Hepatocyte (in vitro differentiated cells): ENCODE measurements around the gene NUP58. TPM values are rescaled to one million over a fixed set of nuclear protein-coding genes. Genes with fewer than 3 reads are reported as not detected.

Source experiments
- DNase-seq: peaks from one replicate; pipeline ENCODE4 v3.0.0-alpha.2; 2016; ENCODE audit warnings: low spot score
- H2AFZ ChIP-seq: fragments of 200-600 bp; sonication (generic); 2 replicates; pipeline ENCODE4 v1.6.0; 2016; ENCODE audit warnings: antibody characterized with exemption, mild to moderate bottlenecking
- H3K27ac ChIP-seq: fragments of 200-600 bp; sonication (generic); 2 replicates; pipeline ENCODE4 v1.5.1; 2016; ENCODE audit warnings: mild to moderate bottlenecking
- H3K27me3 ChIP-seq: fragments of 200-600 bp; sonication (generic); 2 replicates; pipeline ENCODE4 v1.6.1; 2016
- H3K36me3 ChIP-seq: fragments of 200-600 bp; sonication (generic); replicated peaks from 2 replicates; pipeline ENCODE4 v1.5.1; 2016; ENCODE audit warnings: low read depth; ENCODE audit not compliant: insufficient read depth
- H3K4me1 ChIP-seq: fragments of 200-600 bp; sonication (generic); 2 replicates; pipeline ENCODE4 v1.5.1; 2016; ENCODE audit warnings: mild to moderate bottlenecking, moderate library complexity; ENCODE audit not compliant: insufficient read depth
- H3K4me2 ChIP-seq: fragments of 200-600 bp; sonication (generic); 2 replicates; pipeline ENCODE4 v1.6.0; 2016
- H3K4me3 ChIP-seq: fragments of 200-600 bp; sonication (generic); 2 replicates; pipeline ENCODE4 v1.5.1; 2016; ENCODE audit warnings: mild to moderate bottlenecking
- H3K79me2 ChIP-seq: fragments of 200-600 bp; sonication (generic); 2 replicates; pipeline ENCODE4 v1.6.0; 2017; ENCODE audit warnings: mild to moderate bottlenecking
- H3K9me2 ChIP-seq: fragments of 200-600 bp; sonication (generic); replicated peaks from 2 replicates; pipeline ENCODE4 v1.6.0; 2017; ENCODE audit warnings: mild to moderate bottlenecking; ENCODE audit not compliant: insufficient read depth
- H3K9me3 ChIP-seq: fragments of 200-600 bp; sonication (generic); 2 replicates; pipeline ENCODE4 v1.5.1; 2016; ENCODE audit warnings: low read depth, mild to moderate bottlenecking
- H4K20me1 ChIP-seq: fragments of 200-600 bp; sonication (generic); 2 replicates; pipeline ENCODE4 v1.6.0; 2016; ENCODE audit warnings: mild to moderate bottlenecking; ENCODE audit not compliant: insufficient read depth, poor library complexity, severe bottlenecking
- EZH2 ChIP-seq: fragments of 200-600 bp; sonication (generic); IDR thresholded peaks from 2 replicates; pipeline ENCODE4 v1.6.1; 2016; ENCODE audit warnings: antibody characterized with exemption, mild to moderate bottlenecking, borderline replicate concordance
- EZH2phosphoT487 ChIP-seq: fragments of 200-600 bp; sonication (generic); IDR thresholded peaks from one replicate; pipeline ENCODE4 v1.6.1; 2018; ENCODE audit warnings: antibody characterized with exemption, mild to moderate bottlenecking, low read depth, moderate library complexity; ENCODE audit not compliant: unreplicated experiment, severe bottlenecking
- WGBS: methylation state at CpG from one replicate; pipeline ENCODE4 v1.1.6; 2016; ENCODE audit warnings: low lambda C conversion rate; ENCODE audit errors: missing lambda C conversion rate; 5-methylcytosine and 5-hydroxymethylcytosine counted together
- polyA plus RNA-seq: library from polyadenylated mRNA; unstranded; fragments of >200 nt; fragmentation: Nextera tagmentation; extraction: Ambion mirVana; gene quantifications from 2 replicates; pipeline ENCODE4 v1.2.1, GENCODE V29; 2016
- total RNA-seq: library from RNA; depleted of rRNA; stranded (reverse); fragments of >200 nt; gene quantifications from 2 replicates; pipeline ENCODE4 v1.2.3, GENCODE V29; 2014
- TF ChIP-seq, protein P1 (sequence below): fragments of 200-600 bp; sonication (generic); IDR thresholded peaks from 2 replicates; pipeline ENCODE4 v1.5.1; 2016; ENCODE audit warnings: antibody characterized with exemption, mild to moderate bottlenecking; ENCODE audit not compliant: poor library complexity

Gene NUP58
- total and polyA plus RNA-seq, 2 experiments from 2014 or later: 16.0 to 61.3 TPM

DNA sequence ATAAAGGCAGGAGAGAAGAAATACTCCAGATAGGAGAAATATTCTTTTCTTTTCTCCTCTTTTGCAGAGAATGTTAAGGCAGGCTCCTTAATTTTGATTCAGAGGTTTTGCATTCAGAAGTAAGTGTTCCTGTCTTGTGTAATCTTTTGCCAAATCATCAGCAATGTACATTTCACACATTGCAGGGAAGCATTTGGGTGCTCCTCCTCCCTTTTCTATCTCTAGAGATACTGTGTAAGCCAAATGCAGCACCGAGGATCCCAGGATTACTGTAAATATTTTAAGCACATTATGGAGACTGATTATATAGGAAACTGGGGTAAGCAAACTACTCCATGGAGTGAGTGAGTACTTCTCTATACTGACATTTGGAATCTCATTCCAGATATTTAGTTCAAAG lies 77.6 kb downstream of the NUP58 start:
- Histone ChIP-seq H3K79me2 (no peaks in the 10 kb centered on the region), H3K9me2 (no peaks in the 10 kb centered on the region), H3K9me3 (no peaks in the 10 kb centered on the region), H3K27ac (no peak overlapping the region), H3K4me3 (no peak overlapping the region), H4K20me1 (no peaks in the 10 kb centered on the region), H3K4me2 (no peak overlapping the region), H3K27me3 (peaks cover 14% of the 10 kb centered on the region), H3K36me3 (no peaks in the 10 kb centered on the region), H3K4me1 (no peaks in the 10 kb centered on the region), H2AFZ (no peak overlapping the region)
- whole genome bisulfite sequencing: 6% methylated on average over 1 of the region's 1 CpG
- no peak for TF ChIP-seq EZH2
- TF ChIP-seq, protein P1, sequence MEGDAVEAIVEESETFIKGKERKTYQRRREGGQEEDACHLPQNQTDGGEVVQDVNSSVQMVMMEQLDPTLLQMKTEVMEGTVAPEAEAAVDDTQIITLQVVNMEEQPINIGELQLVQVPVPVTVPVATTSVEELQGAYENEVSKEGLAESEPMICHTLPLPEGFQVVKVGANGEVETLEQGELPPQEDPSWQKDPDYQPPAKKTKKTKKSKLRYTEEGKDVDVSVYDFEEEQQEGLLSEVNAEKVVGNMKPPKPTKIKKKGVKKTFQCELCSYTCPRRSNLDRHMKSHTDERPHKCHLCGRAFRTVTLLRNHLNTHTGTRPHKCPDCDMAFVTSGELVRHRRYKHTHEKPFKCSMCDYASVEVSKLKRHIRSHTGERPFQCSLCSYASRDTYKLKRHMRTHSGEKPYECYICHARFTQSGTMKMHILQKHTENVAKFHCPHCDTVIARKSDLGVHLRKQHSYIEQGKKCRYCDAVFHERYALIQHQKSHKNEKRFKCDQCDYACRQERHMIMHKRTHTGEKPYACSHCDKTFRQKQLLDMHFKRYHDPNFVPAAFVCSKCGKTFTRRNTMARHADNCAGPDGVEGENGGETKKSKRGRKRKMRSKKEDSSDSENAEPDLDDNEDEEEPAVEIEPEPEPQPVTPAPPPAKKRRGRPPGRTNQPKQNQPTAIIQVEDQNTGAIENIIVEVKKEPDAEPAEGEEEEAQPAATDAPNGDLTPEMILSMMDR: no peak
- TF ChIP-seq EZH2phosphoT487: no peak
- DNase-seq: no peak

GRCh38 chr13:25380082-25380481 lies 78.7 kb downstream of the NUP58 start:
- Histone ChIP-seq H3K9me2 (no peaks in the 10 kb centered on the region), H3K79me2 (no peaks in the 10 kb centered on the region), H3K36me3 (no peaks in the 10 kb centered on the region), H3K4me2 (no peak overlapping the region), H3K4me1 (no peaks in the 10 kb centered on the region), H3K27me3 (peaks cover 3% of the 10 kb centered on the region), H2AFZ (no peak overlapping the region), H4K20me1 (no peaks in the 10 kb centered on the region), H3K27ac (no peak overlapping the region), H3K4me3 (no peak overlapping the region), H3K9me3 (no peaks in the 10 kb centered on the region)
- 77% methylated on average over 4 of the region's 4 CpGs for WGBS
- TF ChIP-seq, protein P1: no peak
- no peak for TF ChIP-seq EZH2
- no peak for TF ChIP-seq EZH2phosphoT487
- DNase-seq: no peak

- Histone ChIP-seq H3K36me3 (no peaks in the 10 kb centered on the region), H3K27ac (no peak overlapping the region), H3K9me2 (no peaks in the 10 kb centered on the region), H3K4me1 (no peaks in the 10 kb centered on the region), H3K79me2 (no peaks in the 10 kb centered on the region), H3K4me3 (no peak overlapping the region), H3K27me3 (no peaks in the 10 kb centered on the region), H3K4me2 (no peak overlapping the region), H2AFZ (no peak overlapping the region), H4K20me1 (no peaks in the 10 kb centered on the region), H3K9me3 (no peaks in the 10 kb centered on the region)
- WGBS: 80% methylated on average over 7 of the region's 7 CpGs
- DNase-seq: no peak
- no peak for TF ChIP-seq EZH2phosphoT487
Measured at GRCh38 chr13:25380741-25381324, 79.4 kb downstream of the NUP58 start.

DNA sequence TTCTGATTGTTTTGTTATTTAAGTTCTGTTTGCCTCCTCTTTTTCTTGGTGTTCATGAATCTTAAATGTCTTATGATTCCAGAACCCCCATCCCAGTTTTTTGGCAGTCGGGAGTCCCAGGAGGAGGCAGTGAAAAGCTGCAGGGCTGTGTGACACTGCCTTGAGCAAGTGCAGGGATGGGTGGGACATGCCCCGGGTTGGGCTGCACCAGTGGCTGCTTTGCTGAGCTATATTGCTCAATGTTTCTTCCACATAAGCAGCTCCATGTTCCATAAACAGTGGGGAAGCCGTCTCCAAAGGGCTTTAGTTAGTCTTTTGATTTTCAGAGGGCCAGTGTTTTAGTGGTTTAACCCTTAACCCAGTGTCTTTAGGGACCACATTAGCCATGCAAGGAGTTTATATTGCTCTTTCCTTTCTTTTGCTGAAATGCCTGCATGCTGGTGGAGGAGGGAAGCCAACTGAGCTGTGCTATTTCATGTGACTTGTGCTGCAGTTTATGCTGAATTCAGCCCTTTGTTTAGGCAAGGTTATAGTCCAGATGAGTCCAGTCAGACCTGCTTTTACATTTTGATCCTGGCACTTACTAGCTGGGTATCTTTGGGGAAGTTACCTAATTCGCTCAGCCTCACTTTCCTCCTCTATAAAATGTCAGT lies 83.5 kb downstream of the NUP58 start:
- WGBS: 37% methylated on average over 4 of the region's 4 CpGs
- TF ChIP-seq, protein P1: no peak
- TF ChIP-seq EZH2phosphoT487 (no peak), EZH2 (no peak)
- Histone ChIP-seq H3K79me2 (no peaks in the 10 kb centered on the region), H3K9me2 (no peaks in the 10 kb centered on the region), H3K9me3 (no peaks in the 10 kb centered on the region), H3K4me2 (no peak overlapping the region), H4K20me1 (no peaks in the 10 kb centered on the region), H3K4me3 (no peak overlapping the region), H3K36me3 (no peaks in the 10 kb centered on the region), H2AFZ (no peak overlapping the region), H3K27ac (no peak overlapping the region), H3K27me3 (no peaks in the 10 kb centered on the region), H3K4me1 (no peaks in the 10 kb centered on the region)
- DNase-seq: peak; percentile 30
